ENCODE results near the gene SMURF1.

The SMURF1 gene

GRCh38 chr7:99002827-99003212 is 141.1 kb downstream of the SMURF1 start:
- H3K4me3 ChIP-seq (replicated peaks; ENCODE audit: low read depth, low read length): no peak overlapping the region
- no peaks in the 10 kb centered on the region for H3K27me3 ChIP-seq (replicated peaks; ENCODE audit: control insufficient read depth, insufficient read depth, low read length)
- no peak for TF ChIP-seq CTCF (IDR thresholded peaks at IDR 0.05; ENCODE audit: insufficient read depth, low read length, poor library complexity, severe bottlenecking)
- H3K36me3 ChIP-seq (ENCODE audit: control insufficient read depth, insufficient read depth, low read length): peaks cover 27% of the 10 kb centered on the region
- DNase-seq (ENCODE audit: extremely low read depth, insufficient read length): no peak

GRCh38 chr7:99002148-99002826 is 141.6 kb downstream of the SMURF1 start:
- no peak for DNase-seq (ENCODE audit: extremely low read depth, insufficient read length)
- no peaks in the 10 kb centered on the region for H3K27me3 ChIP-seq (replicated peaks; ENCODE audit: control insufficient read depth, insufficient read depth, low read length)
- no peak for TF ChIP-seq CTCF (IDR thresholded peaks at IDR 0.05; ENCODE audit: insufficient read depth, low read length, poor library complexity, severe bottlenecking)
- no peak overlapping the region for H3K4me3 ChIP-seq (replicated peaks; ENCODE audit: low read depth, low read length)
- peaks cover 27% of the 10 kb centered on the region for H3K36me3 ChIP-seq (ENCODE audit: control insufficient read depth, insufficient read depth, low read length)

GRCh38 chr7:99001482-99002147 is 142.3 kb downstream of the SMURF1 start:
- H3K4me3 ChIP-seq (replicated peaks; ENCODE audit: low read depth, low read length): no peak overlapping the region
- H3K27me3 ChIP-seq (replicated peaks; ENCODE audit: control insufficient read depth, insufficient read depth, low read length): no peaks in the 10 kb centered on the region
- peaks cover 26% of the 10 kb centered on the region for H3K36me3 ChIP-seq (ENCODE audit: control insufficient read depth, insufficient read depth, low read length)
- no peak for TF ChIP-seq CTCF (IDR thresholded peaks at IDR 0.05; ENCODE audit: insufficient read depth, low read length, poor library complexity, severe bottlenecking)
- no peak for DNase-seq (ENCODE audit: extremely low read depth, insufficient read length)

- no peak for DNase-seq (ENCODE audit: extremely low read depth, insufficient read length)
- H3K36me3 ChIP-seq (ENCODE audit: control insufficient read depth, insufficient read depth, low read length): peaks cover 26% of the 10 kb centered on the region
- no peak for TF ChIP-seq CTCF (IDR thresholded peaks at IDR 0.05; ENCODE audit: insufficient read depth, low read length, poor library complexity, severe bottlenecking)
- H3K27me3 ChIP-seq (replicated peaks; ENCODE audit: control insufficient read depth, insufficient read depth, low read length): no peaks in the 10 kb centered on the region
- no peak overlapping the region for H3K4me3 ChIP-seq (replicated peaks; ENCODE audit: low read depth, low read length)
Measured at GRCh38 chr7:99000904-99001465, 142.9 kb downstream of the SMURF1 start.

- no peak for TF ChIP-seq CTCF (IDR thresholded peaks at IDR 0.05; ENCODE audit: insufficient read depth, low read length, poor library complexity, severe bottlenecking)
- peaks cover 29% of the 10 kb centered on the region for H3K36me3 ChIP-seq (ENCODE audit: control insufficient read depth, insufficient read depth, low read length)
- H3K4me3 ChIP-seq (replicated peaks; ENCODE audit: low read depth, low read length): no peak overlapping the region
- no peaks in the 10 kb centered on the region for H3K27me3 ChIP-seq (replicated peaks; ENCODE audit: control insufficient read depth, insufficient read depth, low read length)
- no peak for DNase-seq (ENCODE audit: extremely low read depth, insufficient read length)
Measured at GRCh38 chr7:99000196-99000903, 143.6 kb downstream of the SMURF1 start.

All from GM06990 (cell line).